Large intestine (tissue), 3 donors: ENCODE measurements around the gene DNAJA3. TPM values are rescaled to one million over a fixed set of nuclear protein-coding genes. Genes with fewer than 3 reads are reported as not detected.
A peak's percentile ranks its signal among the peaks of the same experiment; 100 is the strongest.

Experiments
- DNase-seq, 2 donors: peaks; one replicate each; pipeline versions ENCODE4 v3.0.0 to v3.0.0-alpha.2; 2013
- H3K27ac ChIP-seq: one replicate; pipeline ENCODE4 v1.5.1; 2013; ENCODE audit warnings: low read length
- H3K27me3 ChIP-seq: 2 replicates; pipeline ENCODE4 v1.6.1; 2013; ENCODE audit warnings: low read length; ENCODE audit not compliant: control insufficient read depth, insufficient read depth
- H3K36me3 ChIP-seq: 2 replicates; pipeline ENCODE4 v1.6.1; 2013; ENCODE audit warnings: low read length; ENCODE audit not compliant: control insufficient read depth, insufficient read depth
- H3K4me1 ChIP-seq: one replicate; pipeline ENCODE4 v1.6.1; 2013; ENCODE audit warnings: low read length; ENCODE audit not compliant: control insufficient read depth, insufficient read depth
- H3K4me3 ChIP-seq: one replicate; pipeline ENCODE4 v1.5.1; 2013; ENCODE audit warnings: low read length
- H3K9me3 ChIP-seq: one replicate; pipeline ENCODE4 v1.6.1; 2013; ENCODE audit warnings: mild to moderate bottlenecking, low read depth, low read length, moderate library complexity; ENCODE audit not compliant: control insufficient read depth
- whole genome bisulfite sequencing: methylation state at CpG from one replicate; pipeline ENCODE4 v1.1.5; 2013; ENCODE audit warnings: low lambda C conversion rate; ENCODE audit not compliant: insufficient coverage; 5-methylcytosine and 5-hydroxymethylcytosine counted together
- polyA plus RNA-seq: library from polyadenylated mRNA; unstranded; fragments of 120-200 nt; gene quantifications from one replicate; pipeline ENCODE4 v1.2.1, GENCODE V29; 2013

DNAJA3 gene
- polyA plus RNA-seq, 1 donor: 46.0 TPM

DNA sequence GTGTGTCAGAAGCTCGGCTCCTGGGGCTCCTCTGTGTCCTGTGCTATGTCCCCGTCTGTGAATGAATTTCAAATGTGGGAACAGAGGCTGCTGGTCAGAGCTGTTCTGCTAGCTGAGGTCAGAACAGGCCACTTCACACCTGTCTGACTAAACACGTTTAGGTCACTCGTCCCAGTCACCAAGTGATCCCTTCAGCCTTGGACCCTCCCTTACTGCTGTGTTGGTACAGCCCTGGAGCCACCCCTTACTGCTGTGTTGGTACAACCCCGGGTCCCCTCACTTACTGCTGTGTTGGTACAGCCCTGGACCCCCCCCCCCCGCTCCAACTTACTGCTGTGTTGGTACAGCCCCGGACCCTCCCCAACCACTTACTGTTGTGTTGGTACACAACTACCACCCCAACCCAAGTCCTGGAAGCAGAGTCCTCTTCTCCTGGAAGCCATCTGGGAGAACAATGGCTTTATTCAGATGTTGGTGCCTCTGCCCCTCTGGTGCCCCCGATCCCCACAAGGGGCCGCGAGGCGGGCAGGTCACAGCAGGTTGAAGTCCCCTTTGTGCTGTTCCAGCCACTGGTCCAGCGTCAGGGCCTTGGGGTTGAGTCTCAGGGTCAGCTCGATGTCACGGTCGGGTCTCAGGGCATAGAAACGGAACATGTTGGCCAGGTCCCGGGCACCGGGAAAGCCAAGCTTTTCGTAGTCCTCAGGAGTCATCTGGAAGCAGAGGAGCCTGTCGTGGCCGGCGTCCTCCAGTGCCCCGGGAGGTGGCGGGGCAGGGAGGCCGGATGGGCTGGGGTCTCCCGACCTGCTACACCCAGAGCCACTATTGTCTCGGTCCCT is 35.8 kb downstream of the DNAJA3 start:
- no peak overlapping the region for H3K27ac ChIP-seq
- no peak overlapping the region for H3K4me3 ChIP-seq
- no CpG with 5 or more reads among the region's 27 CpGs for WGBS
- peak in 1 of 2 donors; percentile 39 for DNase-seq
- peaks cover 58% of the 10 kb centered on the region for H3K36me3 ChIP-seq
- no peaks in the 10 kb centered on the region for H3K4me1 ChIP-seq
- H3K9me3 ChIP-seq: no peaks in the 10 kb centered on the region
- H3K27me3 ChIP-seq: no peaks in the 10 kb centered on the region

DNA sequence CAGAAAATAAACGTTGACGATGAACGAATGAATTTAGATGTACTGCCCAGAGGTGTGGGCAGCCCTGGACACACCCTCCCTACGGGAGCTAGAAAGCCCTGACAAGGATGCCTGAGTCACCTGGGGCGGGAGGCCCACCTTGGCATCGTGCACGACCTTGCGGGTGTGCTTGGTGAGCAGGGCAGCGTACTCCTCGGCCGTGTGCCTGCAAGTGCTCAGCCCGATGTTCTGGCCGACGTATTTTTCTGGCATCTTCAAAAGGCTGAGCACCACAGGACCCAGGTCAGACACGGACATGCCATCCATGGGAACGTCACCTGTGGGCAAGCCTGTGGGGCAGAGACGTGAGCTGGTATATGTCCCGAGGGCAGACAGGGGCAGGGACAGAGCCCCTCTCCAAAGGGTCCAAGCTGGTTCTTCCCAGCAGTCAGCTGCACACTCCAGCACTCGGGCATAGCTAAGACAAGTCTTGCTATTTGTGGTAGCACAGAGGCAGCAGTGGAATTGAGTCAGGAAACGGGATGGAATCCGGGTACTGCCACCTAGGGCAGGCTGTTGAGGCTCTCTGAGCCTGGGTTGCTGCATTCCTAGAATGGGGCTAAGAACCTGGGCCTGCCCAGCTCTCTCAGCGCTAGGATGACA is 38.0 kb downstream of the DNAJA3 start:
- no peak for DNase-seq
- WGBS: no CpG with 5 or more reads among the region's 22 CpGs
- Histone ChIP-seq H3K27me3 (no peaks in the 10 kb centered on the region), H3K27ac (no peak overlapping the region), H3K4me1 (no peaks in the 10 kb centered on the region), H3K36me3 (peaks cover 57% of the 10 kb centered on the region), H3K4me3 (no peak overlapping the region), H3K9me3 (no peaks in the 10 kb centered on the region)

- Histone ChIP-seq H3K36me3 (peaks cover 54% of the 10 kb centered on the region), H3K27me3 (no peaks in the 10 kb centered on the region)
Observed at GRCh38 chr16:4465977-4466779, 40.5 kb downstream of the DNAJA3 start.

DNA sequence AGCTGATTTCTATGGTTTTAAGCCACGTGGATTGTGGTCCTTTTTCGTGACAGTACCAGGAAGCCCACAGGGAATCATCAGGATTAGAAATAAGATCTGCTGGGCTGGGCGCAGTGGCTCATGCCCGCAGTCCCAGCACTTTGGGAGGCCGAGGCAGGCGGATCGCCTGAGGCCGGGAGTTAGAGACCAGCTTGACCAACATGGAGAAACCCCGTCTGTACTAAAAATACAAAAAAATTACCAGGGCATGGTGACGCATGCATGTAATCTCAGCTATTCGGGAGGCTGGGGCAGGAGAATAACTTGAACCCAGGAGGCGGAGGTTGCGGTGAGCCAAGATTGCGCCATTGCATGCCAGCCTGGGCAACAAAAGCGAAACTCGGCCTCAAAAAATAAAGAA is 42.2 kb downstream of the DNAJA3 start:
- DNase-seq: no peak
- Histone ChIP-seq H3K4me1 (no peaks in the 10 kb centered on the region), H3K36me3 (peaks cover 46% of the 10 kb centered on the region), H3K4me3 (no peak overlapping the region), H3K27ac (no peak overlapping the region), H3K9me3 (no peaks in the 10 kb centered on the region), H3K27me3 (no peaks in the 10 kb centered on the region)
- WGBS: no CpG with 5 or more reads among the region's 16 CpGs

More at GRCh38 chr16:4465977-4466779, 40.5 kb downstream of the DNAJA3 start:
- WGBS: no CpG with 5 or more reads among the region's 32 CpGs
- Histone ChIP-seq H3K9me3 (no peaks in the 10 kb centered on the region), H3K4me3 (no peak overlapping the region), H3K27ac (no peak overlapping the region), H3K4me1 (no peaks in the 10 kb centered on the region)
- no peak for DNase-seq

- Histone ChIP-seq H3K27me3 (no peaks in the 10 kb centered on the region), H3K36me3 (peaks cover 36% of the 10 kb centered on the region), H3K4me1 (no peaks in the 10 kb centered on the region), H3K27ac (no peak overlapping the region), H3K9me3 (no peaks in the 10 kb centered on the region), H3K4me3 (no peak overlapping the region)
- no peak for DNase-seq
- no CpG with 5 or more reads among the region's 10 CpGs for WGBS
Observed at GRCh38 chr16:4468972-4469371, 43.3 kb downstream of the DNAJA3 start.

- Histone ChIP-seq H3K4me1 (peaks cover 4% of the 10 kb centered on the region), H3K4me3 (no peak overlapping the region), H3K27ac (no peak overlapping the region), H3K9me3 (peaks cover 9% of the 10 kb centered on the region), H3K36me3 (peaks cover 13% of the 10 kb centered on the region), H3K27me3 (no peaks in the 10 kb centered on the region)
- no peak for DNase-seq
- WGBS: 100% methylated on average over 2 of the region's 5 CpGs
Observed at GRCh38 chr16:4471869-4472268, 46.2 kb downstream of the DNAJA3 start.

DNA sequence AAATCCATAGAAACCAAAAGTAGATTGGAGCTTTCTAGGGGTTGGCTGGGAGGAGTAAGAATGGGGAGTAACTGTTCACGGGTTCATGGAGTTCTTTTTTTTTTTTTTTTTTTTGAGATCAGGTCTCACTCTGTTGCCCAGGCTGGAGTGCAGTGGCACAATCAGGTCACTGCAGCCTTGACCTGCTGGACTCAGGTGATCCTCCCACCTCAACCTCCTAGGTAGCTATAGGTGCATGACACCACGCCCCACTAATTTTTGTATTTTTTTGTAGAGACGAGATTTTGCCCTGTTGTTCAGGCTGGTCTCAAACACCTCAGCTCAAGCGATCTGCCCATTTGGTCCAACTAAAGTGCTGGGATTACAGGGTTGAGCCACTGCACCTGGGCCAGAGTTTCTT is 47.2 kb downstream of the DNAJA3 start:
- Histone ChIP-seq H3K27ac (no peak overlapping the region), H3K4me3 (no peak overlapping the region), H3K9me3 (peaks cover 9% of the 10 kb centered on the region), H3K36me3 (peaks cover 10% of the 10 kb centered on the region), H3K27me3 (no peaks in the 10 kb centered on the region), H3K4me1 (peaks cover 4% of the 10 kb centered on the region)
- no peak for DNase-seq
- no CpG with 5 or more reads among the region's 4 CpGs for WGBS

- WGBS: 60% methylated on average over 2 of the region's 60 CpGs
- peaks cover 4% of the 10 kb centered on the region for H3K4me1 ChIP-seq
- peaks cover 9% of the 10 kb centered on the region for H3K9me3 ChIP-seq
- no peaks in the 10 kb centered on the region for H3K27me3 ChIP-seq
- peak; percentile 83 to 93 for DNase-seq
- H3K27ac ChIP-seq: no peak within 1 kb of the TSS
- no peaks in the 10 kb centered on the region for H3K36me3 ChIP-seq
- peak within 1 kb of the TSS; percentile 72 for H3K4me3 ChIP-seq
Observed at GRCh38 chr16:4474192-4474961, 48.7 kb downstream of the DNAJA3 start, which contains the start of gene NMRAL1. Gene NMRAL1, minus strand, starts transcription at chr16:4474625. Its CDS starts 493 bp downstream, at chr16:4474132.

DNA sequence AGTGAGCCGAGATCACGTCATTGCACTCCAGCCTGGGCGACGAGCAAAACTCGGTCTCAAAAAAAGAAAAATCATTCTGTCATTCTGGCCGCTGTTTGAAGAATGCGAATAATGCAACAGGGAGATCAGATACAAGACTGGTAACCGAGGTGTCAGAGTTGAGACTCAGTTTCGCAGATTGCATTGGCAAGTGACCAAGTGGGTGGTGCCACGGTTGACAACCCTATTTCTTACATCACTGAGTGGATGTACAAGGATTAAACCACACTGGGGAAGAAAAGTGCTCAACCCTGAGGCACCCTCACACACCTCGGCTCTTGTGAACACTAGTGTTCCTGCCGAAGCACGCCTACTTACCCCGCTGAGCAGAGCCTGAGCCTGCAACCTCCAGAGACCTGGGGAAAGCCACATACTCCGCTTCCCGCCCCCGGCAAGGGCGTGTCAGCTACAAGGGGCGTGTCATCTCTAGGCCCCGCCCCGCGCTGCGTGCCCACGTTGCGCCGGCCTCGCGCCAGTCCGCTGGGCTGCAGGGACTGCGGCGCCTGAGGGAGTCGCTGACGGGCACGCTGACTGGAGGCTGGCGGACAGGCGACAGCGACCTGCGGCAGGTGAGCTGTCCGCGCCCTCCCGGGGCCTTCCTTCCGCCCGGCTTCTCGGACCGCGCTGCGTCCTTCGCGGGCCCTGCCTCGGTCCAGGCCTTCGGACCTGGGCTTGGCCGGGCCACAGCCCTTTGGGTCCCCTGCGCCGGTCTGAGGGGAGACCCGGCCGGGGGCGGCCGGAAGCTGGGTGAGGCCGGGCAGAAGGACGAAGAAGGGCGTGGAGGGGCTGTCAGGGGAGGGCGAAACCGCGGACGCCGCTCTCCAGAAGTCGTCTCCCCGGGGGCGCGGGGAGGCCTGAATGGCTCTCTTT is 50.5 kb downstream of the DNAJA3 start, which contains the start of gene HMOX2:
Gene HMOX2, plus strand, starts transcription at position 519 of the 909 bp plus-strand sequence. CDS start 29,127 bp downstream, outside the sequence.
- Histone ChIP-seq H3K27me3 (no peaks in the 10 kb centered on the region), H3K36me3 (no peaks in the 10 kb centered on the region), H3K9me3 (peaks cover 9% of the 10 kb centered on the region), H3K4me1 (peaks cover 4% of the 10 kb centered on the region), H3K4me3 (peak within 1 kb of the TSS; percentile 91), H3K27ac (peak within 1 kb of the TSS; percentile 87)
- no CpG with 5 or more reads among the region's 70 CpGs for WGBS
- peak; percentile 96 for DNase-seq
